Peyer's patch (tissue), 4 donors: ENCODE measurements around the gene TMEM147.

Experiments used
- POLR2A ChIP-seq, 2 donors: fragments of 450-650 bp; IDR thresholded peaks; one replicate each; pipeline ENCODE4 v1.5.1; 2017; ENCODE audit warnings: antibody characterized with exemption in 2 of 2, mild to moderate bottlenecking in 2 of 2, moderate library complexity in 2 of 2
- TF ChIP-seq, protein P1 (sequence below), 6 experiments: fragments of 450-650 bp in 4 of 6; fragments of 200-600 bp in 2 of 6; sonication (generic) in 1 of 6; IDR thresholded peaks; one replicate each; pipeline ENCODE4 v1.5.1; 2017 to 2019; ENCODE audit warnings: antibody characterized with exemption in 6 of 6, mild to moderate bottlenecking in 3 of 6, moderate library complexity in 1 of 6

DNA sequence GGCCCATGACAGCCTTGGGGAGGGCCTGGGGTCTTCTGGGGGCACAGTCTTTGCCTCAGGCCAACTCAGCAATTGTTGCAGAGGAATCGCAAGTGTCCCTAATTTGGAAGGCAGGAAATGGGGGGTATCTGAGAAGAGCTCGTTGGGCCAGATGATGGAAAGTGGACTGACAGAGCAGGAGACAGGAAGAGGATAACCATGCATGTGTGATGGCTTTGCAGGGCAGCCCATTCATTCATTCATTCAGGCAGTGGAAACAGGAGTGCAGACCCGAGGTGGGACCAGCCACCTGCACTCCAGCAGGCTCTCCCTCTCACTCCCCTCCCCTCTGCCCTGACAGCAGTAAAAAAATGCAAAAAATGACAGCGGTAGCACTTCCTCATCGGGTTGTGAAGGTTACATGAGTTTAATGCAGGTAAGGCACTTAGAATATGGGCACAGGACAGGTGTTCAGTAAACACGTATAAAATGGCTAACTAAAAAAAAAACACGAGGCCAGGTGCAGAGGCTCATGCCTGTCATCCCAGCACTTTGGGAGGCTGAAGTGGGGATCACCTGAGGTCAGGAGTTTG lies 5.0 kb upstream of the TMEM147 start:
- TF ChIP-seq, protein P1, sequence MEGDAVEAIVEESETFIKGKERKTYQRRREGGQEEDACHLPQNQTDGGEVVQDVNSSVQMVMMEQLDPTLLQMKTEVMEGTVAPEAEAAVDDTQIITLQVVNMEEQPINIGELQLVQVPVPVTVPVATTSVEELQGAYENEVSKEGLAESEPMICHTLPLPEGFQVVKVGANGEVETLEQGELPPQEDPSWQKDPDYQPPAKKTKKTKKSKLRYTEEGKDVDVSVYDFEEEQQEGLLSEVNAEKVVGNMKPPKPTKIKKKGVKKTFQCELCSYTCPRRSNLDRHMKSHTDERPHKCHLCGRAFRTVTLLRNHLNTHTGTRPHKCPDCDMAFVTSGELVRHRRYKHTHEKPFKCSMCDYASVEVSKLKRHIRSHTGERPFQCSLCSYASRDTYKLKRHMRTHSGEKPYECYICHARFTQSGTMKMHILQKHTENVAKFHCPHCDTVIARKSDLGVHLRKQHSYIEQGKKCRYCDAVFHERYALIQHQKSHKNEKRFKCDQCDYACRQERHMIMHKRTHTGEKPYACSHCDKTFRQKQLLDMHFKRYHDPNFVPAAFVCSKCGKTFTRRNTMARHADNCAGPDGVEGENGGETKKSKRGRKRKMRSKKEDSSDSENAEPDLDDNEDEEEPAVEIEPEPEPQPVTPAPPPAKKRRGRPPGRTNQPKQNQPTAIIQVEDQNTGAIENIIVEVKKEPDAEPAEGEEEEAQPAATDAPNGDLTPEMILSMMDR (IDR thresholded peaks at IDR 0.05) = no peak
- no peak for TF ChIP-seq POLR2A (IDR thresholded peaks at IDR 0.05)
